CD14-positive monocyte (primary cell): ENCODE data around the gene RYR2. TPM values are rescaled to one million over a fixed set of nuclear protein-coding genes. Genes with fewer than 3 reads are reported as not detected.

ENCODE experiments used
- DNase-seq, 3 donors: peaks; one replicate each; pipeline ENCODE4 v3.0.0-alpha.2; 2011 to 2022
- H2AFZ ChIP-seq: 2 replicates; pipeline ENCODE4 v1.6.0; 2012; ENCODE audit warnings: mild to moderate bottlenecking, low read depth, low read length, inconsistent platforms; ENCODE audit not compliant: insufficient read depth, poor library complexity, severe bottlenecking
- H3K27ac ChIP-seq, 2 donors: 1 replicate in 1 of 2; 2 replicates in 1 of 2; pipeline ENCODE4 v1.5.1; 2012 to 2013; ENCODE audit warnings: low read length in 2 of 2, control low read depth in 1 of 2, inconsistent platforms in 1 of 2, low read depth in 1 of 2, mild to moderate bottlenecking in 1 of 2
- H3K27me3 ChIP-seq, 2 donors: one replicate each; pipeline versions ENCODE4 v1.6.0 to v1.6.1; 2011 to 2013; ENCODE audit warnings: low read length in 2 of 2; ENCODE audit not compliant: control insufficient read depth in 2 of 2, insufficient read depth in 2 of 2
- H3K36me3 ChIP-seq, 2 donors: replicated peaks in 1 of 2; 1 replicate in 1 of 2; 2 replicates in 1 of 2; pipeline versions ENCODE4 v1.5.1 to v1.6.1; 2012 to 2013; ENCODE audit warnings: low read length in 2 of 2, control low read depth in 1 of 2, inconsistent platforms in 1 of 2, mild to moderate bottlenecking in 1 of 2; ENCODE audit not compliant: insufficient read depth in 2 of 2, control insufficient read depth in 1 of 2
- H3K4me1 ChIP-seq, 2 donors: 1 replicate in 1 of 2; 2 replicates in 1 of 2; pipeline versions ENCODE4 v1.5.1 to v1.6.1; 2012 to 2013; ENCODE audit warnings: low read length in 2 of 2, control low read depth in 1 of 2, inconsistent platforms in 1 of 2, mild to moderate bottlenecking in 1 of 2, moderate library complexity in 1 of 2; ENCODE audit not compliant: insufficient read depth in 2 of 2, control insufficient read depth in 1 of 2
- H3K4me2 ChIP-seq: replicated peaks from 2 replicates; pipeline ENCODE3; 2012; ENCODE audit warnings: low read length, moderate library complexity, mild to moderate bottlenecking; ENCODE audit not compliant: poor library complexity, severe bottlenecking; ENCODE audit errors: extremely low read depth
- H3K4me3 ChIP-seq, 3 experiments: fragments of 200-600 bp in 1 of 3; sonication (generic) in 1 of 3; replicated peaks in 1 of 3; 1 replicate in 2 of 3; 2 replicates in 1 of 3; pipeline ENCODE4 v1.5.1; 2011 to 2013; ENCODE audit warnings: low read length in 3 of 3, mild to moderate bottlenecking in 3 of 3, control low read depth in 2 of 3, low read depth in 2 of 3, inconsistent platforms in 1 of 3, moderate library complexity in 1 of 3
- H3K79me2 ChIP-seq: 2 replicates; pipeline ENCODE4 v1.6.0; 2012; ENCODE audit warnings: mild to moderate bottlenecking, control low read depth, inconsistent platforms, low read length, moderate library complexity; ENCODE audit not compliant: insufficient read depth
- H3K9ac ChIP-seq: 2 replicates; pipeline ENCODE4 v1.6.0; 2017; ENCODE audit warnings: low read length, mild to moderate bottlenecking; ENCODE audit not compliant: insufficient read depth, poor library complexity, severe bottlenecking
- H3K9me3 ChIP-seq, 2 donors: replicated peaks in 1 of 2; 1 replicate in 1 of 2; 2 replicates in 1 of 2; pipeline versions ENCODE4 v1.5.1 to v1.6.1; 2012 to 2013; ENCODE audit warnings: low read length in 2 of 2, control low read depth in 1 of 2; ENCODE audit not compliant: control insufficient read depth in 1 of 2, insufficient read depth in 1 of 2
- H4K20me1 ChIP-seq: 2 replicates; pipeline ENCODE4 v1.6.0; 2012; ENCODE audit warnings: mild to moderate bottlenecking, low read length, control low read depth, moderate library complexity; ENCODE audit not compliant: insufficient read depth
- H3K27ac Mint-ChIP-seq, 7 donors: one replicate each; pipeline ENCODE4 v1.8.0; 2020; ENCODE audit warnings: mild to moderate bottlenecking in 7 of 7, mixed read lengths in 7 of 7, moderate library complexity in 6 of 7, inconsistent platforms in 2 of 7
- H3K27me3 Mint-ChIP-seq, 3 donors: one replicate each; pipeline ENCODE4 v1.8.0; 2021 to 2022; ENCODE audit warnings: low read depth in 3 of 3, mild to moderate bottlenecking in 3 of 3, mixed read lengths in 3 of 3, moderate library complexity in 3 of 3, inconsistent platforms in 1 of 3
- H3K36me3 Mint-ChIP-seq, 2 donors: one replicate each; pipeline ENCODE4 v1.8.0; 2020; ENCODE audit warnings: mixed read lengths in 2 of 2, inconsistent platforms in 1 of 2, mild to moderate bottlenecking in 1 of 2
- H3K4me1 Mint-ChIP-seq: one replicate; pipeline ENCODE4 v1.8.0; 2020; ENCODE audit warnings: mild to moderate bottlenecking, mixed read lengths
- H3K4me3 Mint-ChIP-seq, 2 donors: one replicate each; pipeline ENCODE4 v1.8.0; 2020; ENCODE audit warnings: mild to moderate bottlenecking in 2 of 2, mixed read lengths in 2 of 2, moderate library complexity in 1 of 2
- H3K9me3 Mint-ChIP-seq, 7 donors: one replicate each; pipeline ENCODE4 v1.8.0; 2020 to 2022; ENCODE audit warnings: mixed read lengths in 7 of 7, mild to moderate bottlenecking in 6 of 7, moderate library complexity in 6 of 7, inconsistent platforms in 2 of 7
- WGBS: methylation state at CpG from one replicate; pipeline ENCODE4 v1.1.5; 2013; ENCODE audit warnings: missing lambda C conversion rate; ENCODE audit not compliant: insufficient coverage; 5-methylcytosine and 5-hydroxymethylcytosine counted together
- intact Hi-C, 2 donors: fragments of 100-400 bp; cut with micrococcal nuclease; formaldehyde crosslinking; loops; one replicate each; pipeline versions ENCODE4 v1.15.0 to v1.15.1; 2023
- polyA plus RNA-seq, 3 donors: library from polyadenylated mRNA; depleted of rRNA in 1 of 3; unstranded in 2 of 3; stranded (reverse) in 1 of 3; fragments of 300-500 nt in 2 of 3; fragments of >200 nt in 1 of 3; fragmentation: Illumina TruSeq in 2 of 3; gene quantifications; 1 replicate in 2 of 3; 2 replicates in 1 of 3; pipeline ENCODE4 v1.2.3, GENCODE V29; 2012 to 2021
- TF ChIP-seq, protein P1 (sequence below): fragments of 200-600 bp; IDR thresholded peaks from one replicate; pipeline ENCODE4 v1.8.0; 2022; ENCODE audit warnings: antibody characterized with exemption, mild to moderate bottlenecking

Gene RYR2
- polyA plus RNA-seq, 3 donors = not detected

DNA sequence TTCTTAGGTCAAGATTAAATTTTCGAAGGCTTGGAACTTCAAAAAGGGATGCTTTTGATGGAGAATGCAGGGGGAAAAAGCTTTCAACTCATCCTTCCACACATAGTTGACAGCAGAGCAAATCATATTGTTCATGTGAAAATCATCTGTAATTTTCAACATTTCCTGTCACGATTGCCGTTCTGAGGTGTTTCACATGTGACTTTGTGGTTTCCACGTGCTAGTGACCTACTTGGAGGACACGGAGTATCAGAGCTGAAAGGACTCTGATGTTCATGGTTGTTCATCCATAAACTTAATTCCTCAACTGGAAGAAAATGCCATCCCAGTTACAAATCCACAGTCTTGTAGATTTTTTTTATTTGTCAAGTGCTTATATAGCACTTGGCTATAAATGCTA is 769.6 kb downstream of the RYR2 start:
- no peaks in the 10 kb centered on the region for H3K4me1 Mint-ChIP-seq
- no peak overlapping the region for H3K27ac Mint-ChIP-seq
- Histone ChIP-seq H2AFZ (no peak overlapping the region), H3K4me3 (no peak overlapping the region), H3K4me1 (no peaks in the 10 kb centered on the region), H3K79me2 (no peaks in the 10 kb centered on the region), H3K27ac (no peak overlapping the region), H3K4me2 (no peak overlapping the region), H3K9me3 (no peaks in the 10 kb centered on the region), H3K9ac (no peak overlapping the region), H4K20me1 (no peaks in the 10 kb centered on the region), H3K36me3 (no peaks in the 10 kb centered on the region), H3K27me3 (no peaks in the 10 kb centered on the region)
- DNase-seq = no peak
- no peak overlapping the region for H3K4me3 Mint-ChIP-seq
- H3K27me3 Mint-ChIP-seq = peaks cover 0 to 3% (median 2%) of the 10 kb centered on the region in 3 donors
- TF ChIP-seq, protein P1, sequence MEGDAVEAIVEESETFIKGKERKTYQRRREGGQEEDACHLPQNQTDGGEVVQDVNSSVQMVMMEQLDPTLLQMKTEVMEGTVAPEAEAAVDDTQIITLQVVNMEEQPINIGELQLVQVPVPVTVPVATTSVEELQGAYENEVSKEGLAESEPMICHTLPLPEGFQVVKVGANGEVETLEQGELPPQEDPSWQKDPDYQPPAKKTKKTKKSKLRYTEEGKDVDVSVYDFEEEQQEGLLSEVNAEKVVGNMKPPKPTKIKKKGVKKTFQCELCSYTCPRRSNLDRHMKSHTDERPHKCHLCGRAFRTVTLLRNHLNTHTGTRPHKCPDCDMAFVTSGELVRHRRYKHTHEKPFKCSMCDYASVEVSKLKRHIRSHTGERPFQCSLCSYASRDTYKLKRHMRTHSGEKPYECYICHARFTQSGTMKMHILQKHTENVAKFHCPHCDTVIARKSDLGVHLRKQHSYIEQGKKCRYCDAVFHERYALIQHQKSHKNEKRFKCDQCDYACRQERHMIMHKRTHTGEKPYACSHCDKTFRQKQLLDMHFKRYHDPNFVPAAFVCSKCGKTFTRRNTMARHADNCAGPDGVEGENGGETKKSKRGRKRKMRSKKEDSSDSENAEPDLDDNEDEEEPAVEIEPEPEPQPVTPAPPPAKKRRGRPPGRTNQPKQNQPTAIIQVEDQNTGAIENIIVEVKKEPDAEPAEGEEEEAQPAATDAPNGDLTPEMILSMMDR = no peak
- WGBS = 0% methylated on average over 3 of the region's 5 CpGs
- intact Hi-C loops = no loop called here
- H3K9me3 Mint-ChIP-seq = peaks cover 0 to 3% (median 0%) of the 10 kb centered on the region in 7 donors
- H3K36me3 Mint-ChIP-seq = no peaks in the 10 kb centered on the region

DNA sequence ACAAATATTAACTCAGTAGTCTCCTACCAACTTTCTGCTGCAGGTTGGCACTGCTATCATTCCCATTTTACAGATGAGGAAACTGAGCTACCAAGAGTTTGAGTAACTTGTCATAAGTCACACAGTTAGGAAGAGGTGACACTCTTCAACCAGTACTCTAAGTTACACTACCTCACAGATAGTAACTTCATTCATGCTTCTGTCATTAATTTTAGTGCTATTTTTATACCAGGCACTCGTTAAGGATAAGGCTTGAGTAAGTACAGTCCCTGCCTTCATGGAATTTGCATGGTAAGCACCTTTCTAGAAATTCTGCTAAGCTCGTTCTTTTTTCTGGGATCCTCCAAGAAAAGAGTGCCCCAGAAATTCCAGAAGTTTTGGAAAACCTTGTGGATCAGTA is 770.1 kb downstream of the RYR2 start:
- no peaks in the 10 kb centered on the region for H3K9me3 ChIP-seq
- no peaks in the 10 kb centered on the region for H3K27me3 ChIP-seq
- Mint-ChIP-seq H3K27me3 (peaks cover 0 to 4% (median 2%) of the 10 kb centered on the region in 3 donors), H3K9me3 (peaks cover 0 to 3% (median 0%) of the 10 kb centered on the region in 7 donors), H3K27ac (no peak overlapping the region), H3K4me1 (no peaks in the 10 kb centered on the region), H3K4me3 (no peak overlapping the region), H3K36me3 (no peaks in the 10 kb centered on the region)
- no peak for DNase-seq
- H2AFZ ChIP-seq = no peak overlapping the region
- intact Hi-C loops = no loop called here
- H3K4me3 ChIP-seq = no peak overlapping the region
- TF ChIP-seq, protein P1 = no peak
- no peaks in the 10 kb centered on the region for H3K36me3 ChIP-seq
- no peaks in the 10 kb centered on the region for H3K79me2 ChIP-seq
- WGBS = 86% methylated on average over 1 of the region's 2 CpGs
- no peaks in the 10 kb centered on the region for H4K20me1 ChIP-seq
- no peaks in the 10 kb centered on the region for H3K4me1 ChIP-seq
- H3K27ac ChIP-seq = no peak overlapping the region
- H3K4me2 ChIP-seq = no peak overlapping the region
- no peak overlapping the region for H3K9ac ChIP-seq
